Measurements from ENCODE around the gene DHX34.

The DHX34 gene

DNA sequence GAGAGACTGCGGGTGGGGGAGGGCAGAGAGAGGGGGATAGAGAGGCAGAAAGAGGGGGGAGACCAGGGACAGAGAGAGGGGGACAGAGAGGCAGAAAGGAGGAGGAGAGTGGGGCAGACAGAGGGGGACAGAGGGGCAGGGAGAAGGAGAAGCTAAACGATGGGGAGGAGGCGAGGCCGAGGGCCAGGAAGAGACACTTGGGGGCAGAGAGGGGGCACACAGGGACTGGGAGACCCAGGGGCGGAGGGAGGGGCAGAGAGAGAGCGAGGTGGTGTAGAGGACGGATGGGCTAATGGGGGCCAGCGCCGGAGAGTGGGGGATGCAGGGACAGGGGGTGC lies 69.5 kb downstream of the DHX34 start:
- no peak for DNase-seq

DNA sequence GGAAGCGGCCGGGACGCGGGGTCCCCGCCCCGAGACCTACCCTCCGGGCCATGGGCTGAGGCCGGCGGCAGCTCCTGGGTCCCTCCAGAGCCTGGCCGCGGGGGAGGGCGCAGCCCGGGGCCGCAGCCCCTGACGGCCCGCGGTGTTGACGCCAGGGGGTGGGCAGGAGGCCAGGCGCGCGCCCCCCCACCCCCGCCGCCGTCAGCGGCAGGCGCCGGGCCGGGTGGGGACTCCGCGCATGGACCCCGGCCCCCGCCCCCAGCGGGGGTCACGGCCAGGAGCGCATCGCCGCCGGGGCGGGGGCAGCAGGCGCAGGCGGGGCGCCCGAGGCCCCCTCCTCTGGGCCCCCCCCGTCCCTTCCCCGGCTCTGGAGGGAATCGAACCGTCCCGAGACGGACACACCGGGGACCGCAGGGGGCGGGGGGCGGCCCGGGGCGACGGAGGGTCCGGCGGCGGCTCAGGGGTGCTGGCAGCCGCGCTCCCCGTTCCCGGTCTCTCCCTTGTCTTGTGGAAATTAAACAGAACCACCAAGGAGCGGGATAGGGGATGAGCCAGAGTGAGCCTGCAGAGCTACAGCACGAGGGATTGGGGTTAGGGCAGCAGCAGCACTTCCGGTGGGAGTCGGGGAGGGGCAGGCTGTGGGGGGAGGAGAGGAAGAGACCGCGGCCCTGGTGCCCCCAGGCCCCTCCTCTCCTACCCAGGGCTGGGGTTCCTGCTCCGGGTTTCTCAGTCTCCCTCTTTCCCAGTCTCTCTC lies 70.1 kb downstream of the DHX34 start, which contains the start of gene MEIS3:
Gene MEIS3 (minus strand): TSS at position 498 of the 754 bp plus-strand sequence. CDS start 446 bp downstream, at position 52.
- DNase-seq, result no peak

DNA sequence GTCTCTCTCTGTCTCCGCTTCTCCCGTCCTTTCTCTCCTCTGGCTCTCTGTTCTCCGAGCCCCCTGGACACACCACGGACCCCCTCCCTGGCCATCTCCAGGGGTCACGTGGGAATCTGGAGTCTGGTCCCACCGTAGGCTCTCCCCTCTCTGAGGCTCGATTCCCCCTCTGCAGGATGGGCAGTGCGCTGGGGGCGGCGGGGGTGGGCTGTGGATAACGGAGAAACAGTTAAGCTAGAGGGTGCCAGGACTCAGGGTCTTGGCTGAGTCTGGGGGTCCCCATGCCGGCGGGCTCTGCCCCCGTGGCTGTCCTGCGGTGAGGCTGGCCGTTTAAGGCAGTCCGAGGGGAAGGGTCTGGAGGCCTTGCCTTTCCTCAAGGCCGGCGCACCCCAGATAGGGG lies 70.7 kb downstream of the DHX34 start:
- DNase-seq, result no peak

DNA sequence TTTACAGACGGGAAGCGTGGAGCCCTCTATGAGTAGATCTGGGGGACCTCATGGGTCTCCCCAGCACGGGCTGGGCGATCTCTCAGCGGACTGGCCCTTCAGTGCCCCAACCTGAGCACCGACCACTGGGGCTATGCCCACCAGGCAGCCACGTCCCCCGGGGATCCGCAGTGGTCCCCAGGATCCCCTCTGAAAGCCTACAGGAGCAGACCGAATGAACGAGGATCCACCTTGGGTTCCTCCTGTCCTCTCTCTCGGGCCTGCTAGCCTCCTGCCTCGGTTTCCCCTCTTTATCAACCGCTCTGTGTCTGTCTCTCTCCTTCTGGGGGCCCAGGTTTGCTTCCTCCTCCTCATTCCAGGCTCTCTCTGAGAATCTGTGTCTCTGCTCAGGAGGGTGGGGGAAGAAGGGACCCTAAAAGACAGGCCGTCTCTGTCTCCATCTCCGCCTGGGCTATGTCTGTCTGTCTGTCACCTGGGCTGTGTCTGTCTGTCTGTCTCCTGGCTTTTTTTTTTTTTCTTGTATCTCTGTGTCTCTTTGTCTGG lies 72.2 kb downstream of the DHX34 start:
- DNase-seq, result no peak

DNA sequence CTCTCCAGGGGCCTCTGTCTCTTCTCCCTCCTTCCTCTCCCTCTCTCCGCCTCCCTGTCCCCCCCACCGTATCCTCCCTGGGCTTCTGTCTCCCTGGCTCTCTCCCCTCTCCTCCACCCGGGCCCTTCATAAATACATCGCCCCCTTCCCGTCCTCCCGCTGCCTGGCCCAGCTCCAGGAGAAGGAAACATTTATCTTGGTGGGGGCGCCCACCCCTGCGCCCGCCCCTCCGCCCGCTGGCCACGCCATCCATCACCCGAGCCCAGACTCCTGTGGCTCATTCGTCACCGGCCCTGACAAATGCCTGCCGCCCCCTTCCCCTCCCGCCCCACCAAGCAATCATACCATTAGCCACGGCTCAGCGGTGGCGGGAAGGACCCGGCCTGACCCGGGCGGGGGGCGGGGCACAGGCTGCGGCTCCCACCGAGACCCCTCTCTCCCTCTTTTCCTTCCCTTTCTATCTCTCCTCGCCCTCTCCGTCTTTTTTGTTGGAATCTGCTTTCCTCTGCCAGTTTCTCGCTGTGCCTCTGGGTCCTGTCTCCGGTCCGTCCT lies 72.8 kb downstream of the DHX34 start:
- DNase-seq, result no peak

DNA sequence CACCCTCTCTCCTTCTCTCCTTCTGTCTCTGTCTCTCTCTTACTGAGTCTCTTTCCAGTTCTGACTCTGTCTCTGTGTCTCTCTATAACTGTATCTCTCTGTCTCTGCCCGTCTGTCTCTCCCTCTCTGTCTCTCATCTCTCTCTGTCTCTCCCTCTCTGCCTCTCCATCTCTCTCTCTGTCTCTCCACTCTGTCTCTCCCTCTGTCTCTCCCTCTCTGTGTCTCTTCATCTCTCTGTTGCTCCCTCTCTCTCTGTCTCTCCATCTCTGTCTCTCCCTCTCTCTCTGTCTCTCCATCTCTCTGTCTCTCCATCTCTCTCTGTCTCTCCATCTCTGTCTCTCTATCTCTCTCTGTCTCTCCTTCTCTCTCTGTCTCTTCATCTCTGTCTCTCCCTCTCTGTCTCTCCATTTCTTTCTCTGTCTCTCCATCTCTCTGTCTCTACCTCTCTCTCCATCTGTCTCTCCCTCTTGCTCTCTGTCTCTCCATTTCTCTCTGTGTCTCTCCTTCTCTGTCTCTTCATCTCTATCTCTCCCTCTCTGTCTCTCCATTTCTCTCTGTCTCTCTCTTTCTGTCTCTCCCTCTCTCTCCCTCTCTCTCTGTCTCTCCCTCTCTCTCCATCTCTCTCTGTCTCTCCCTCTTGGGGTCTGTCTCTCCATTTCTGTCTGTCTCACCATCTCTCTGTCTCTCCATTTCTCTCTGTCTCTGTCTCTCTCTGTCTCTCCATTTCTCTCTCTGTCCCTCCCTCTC lies 73.5 kb downstream of the DHX34 start:
- DNase-seq, result no peak

DNA sequence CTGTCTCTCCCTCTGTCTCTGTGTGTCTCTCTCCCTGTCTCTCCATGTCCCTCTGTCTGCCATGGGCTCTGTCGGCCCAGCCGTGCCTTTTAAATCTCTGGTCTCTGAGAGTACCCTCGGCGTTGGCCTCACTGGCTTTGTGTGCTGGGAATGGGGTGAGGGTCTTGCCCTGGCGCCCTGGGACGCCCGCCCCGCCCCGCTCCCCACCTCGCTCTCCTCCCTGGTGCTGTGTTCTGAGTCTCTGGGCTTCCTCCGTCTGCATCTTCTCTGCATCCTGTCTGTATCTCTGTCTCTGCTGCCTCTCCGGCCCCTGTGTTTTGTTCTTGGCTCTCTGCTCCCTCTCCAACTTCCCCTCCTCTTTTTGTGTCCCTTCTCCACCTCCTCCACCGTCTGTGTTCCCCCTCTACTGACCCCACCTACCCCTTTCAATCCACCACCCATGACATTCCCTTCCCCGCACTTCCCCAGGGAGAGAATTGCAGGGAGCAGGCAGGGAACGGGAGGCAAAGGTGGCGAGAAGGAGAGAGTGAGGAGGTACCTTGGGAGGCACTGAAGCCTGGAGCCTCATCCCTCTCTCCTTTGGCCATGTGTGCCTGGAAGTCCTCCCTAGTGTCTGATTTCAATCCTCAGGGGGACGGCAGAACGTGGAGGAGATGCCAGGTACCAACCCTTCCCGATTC lies 74.2 kb downstream of the DHX34 start:
- DNase-seq, result no peak

DNA sequence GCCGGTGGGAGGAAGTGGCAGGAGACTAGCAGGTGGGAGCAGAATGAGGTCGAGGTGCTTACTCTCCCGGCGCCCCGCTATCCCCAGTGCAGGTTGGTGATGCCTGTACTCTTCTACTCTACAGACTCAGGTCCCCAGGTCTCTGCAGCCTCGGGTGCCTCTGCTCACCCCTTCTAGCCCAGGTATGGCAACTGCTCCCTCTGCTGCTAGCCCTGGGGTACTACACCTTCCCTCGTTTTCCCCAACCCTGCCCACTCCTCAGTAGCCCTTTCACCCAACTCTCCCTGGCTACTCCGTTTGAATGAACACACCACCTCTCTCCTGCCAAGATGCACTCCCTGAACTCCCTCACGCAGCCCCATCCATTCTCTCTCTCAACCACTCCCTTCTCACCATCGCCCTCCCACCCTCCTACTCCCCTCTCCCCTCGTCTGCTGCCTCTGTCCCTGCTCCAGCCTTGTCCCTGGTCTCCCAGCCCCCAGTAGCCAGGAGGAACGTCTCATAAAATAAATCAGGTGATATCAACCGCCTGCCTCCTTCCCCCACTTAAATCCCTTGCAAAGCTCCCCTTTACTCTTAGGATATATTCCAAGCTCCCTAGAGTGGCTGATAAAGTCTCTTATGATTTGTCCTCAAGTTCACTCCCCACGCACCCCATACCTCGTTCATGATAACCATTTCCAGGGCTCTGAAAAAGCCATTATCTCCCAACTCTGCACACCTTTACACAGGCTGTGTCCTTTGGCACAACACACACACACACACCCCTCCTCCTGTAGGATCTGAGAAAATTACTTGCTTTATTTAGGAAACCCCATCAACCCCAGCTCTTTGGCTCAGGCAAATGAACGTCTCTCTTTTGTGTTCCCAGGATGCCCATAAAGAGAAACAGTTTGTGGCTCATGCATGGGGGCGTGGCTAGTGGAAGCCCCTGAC lies 78.4 kb downstream of the DHX34 start:
- peak; percentile 63 for DNase-seq

DNA sequence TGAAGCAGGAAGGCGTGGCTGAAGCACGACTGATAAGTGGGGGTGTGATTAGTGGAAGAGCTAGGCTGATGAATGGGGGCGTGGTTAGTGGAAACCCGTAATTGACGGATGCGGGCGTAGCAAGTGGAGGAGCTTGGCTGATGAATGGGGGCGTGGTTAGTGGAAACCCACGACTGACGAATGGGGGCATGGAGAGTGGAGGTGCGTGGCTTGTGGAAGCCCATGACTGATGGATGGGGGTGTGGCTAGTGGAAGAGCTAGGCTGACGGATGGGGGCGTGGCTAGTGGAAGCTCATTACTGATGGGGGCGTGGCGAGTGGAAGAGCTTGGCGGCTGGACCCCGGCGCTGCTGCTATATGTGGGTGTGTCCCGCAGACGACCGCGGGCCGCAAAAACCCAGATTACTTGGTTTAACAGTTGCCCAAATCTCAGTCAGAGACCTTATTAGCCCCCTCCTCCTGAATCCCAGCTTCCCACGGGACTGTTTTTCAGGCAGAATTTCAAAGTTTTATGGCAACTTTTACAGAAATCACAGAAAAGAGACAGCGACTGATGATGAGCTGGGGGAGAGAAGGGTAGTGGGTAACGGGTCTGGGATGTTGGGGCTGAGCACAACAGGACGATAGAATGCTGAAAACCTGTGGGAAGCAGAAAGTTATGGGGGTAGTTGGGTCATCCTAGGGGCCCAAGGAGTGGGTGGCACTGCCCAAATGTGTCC lies 79.2 kb downstream of the DHX34 start:
- peak; percentile 81 for DNase-seq

DNA sequence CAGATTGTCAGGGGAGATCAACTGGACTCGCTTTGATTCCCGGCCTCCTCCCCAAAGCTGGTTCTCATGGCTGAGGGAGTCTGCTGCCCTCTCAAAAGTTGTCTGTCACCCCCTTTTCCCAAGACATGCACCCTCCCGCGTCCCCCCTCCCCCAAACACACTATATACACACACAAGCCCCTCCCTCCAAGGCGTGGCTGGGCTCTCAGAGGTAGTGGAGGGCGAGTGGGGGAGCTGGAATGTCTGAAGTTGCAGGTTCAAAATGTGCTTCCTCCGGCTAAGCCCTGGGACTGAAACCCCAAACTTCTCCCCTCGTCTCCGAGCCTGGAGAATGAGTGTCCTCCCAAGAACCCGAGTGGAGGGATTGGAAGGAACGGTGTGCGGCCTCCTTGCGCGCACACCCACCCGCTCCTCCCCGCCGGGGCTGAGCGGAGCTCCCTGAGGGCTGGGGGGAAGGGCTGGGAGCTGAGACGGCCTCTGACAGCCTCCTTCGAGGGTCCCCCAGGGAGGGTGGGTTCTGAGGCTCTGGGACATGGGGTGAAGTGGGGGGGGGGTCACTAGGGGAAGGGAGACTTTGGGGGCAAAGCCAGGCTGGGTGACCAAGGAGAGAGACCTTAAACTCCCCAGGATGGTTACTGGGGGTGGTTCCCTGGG lies 80.2 kb downstream of the DHX34 start:
- DNase-seq, result no peak

DNA sequence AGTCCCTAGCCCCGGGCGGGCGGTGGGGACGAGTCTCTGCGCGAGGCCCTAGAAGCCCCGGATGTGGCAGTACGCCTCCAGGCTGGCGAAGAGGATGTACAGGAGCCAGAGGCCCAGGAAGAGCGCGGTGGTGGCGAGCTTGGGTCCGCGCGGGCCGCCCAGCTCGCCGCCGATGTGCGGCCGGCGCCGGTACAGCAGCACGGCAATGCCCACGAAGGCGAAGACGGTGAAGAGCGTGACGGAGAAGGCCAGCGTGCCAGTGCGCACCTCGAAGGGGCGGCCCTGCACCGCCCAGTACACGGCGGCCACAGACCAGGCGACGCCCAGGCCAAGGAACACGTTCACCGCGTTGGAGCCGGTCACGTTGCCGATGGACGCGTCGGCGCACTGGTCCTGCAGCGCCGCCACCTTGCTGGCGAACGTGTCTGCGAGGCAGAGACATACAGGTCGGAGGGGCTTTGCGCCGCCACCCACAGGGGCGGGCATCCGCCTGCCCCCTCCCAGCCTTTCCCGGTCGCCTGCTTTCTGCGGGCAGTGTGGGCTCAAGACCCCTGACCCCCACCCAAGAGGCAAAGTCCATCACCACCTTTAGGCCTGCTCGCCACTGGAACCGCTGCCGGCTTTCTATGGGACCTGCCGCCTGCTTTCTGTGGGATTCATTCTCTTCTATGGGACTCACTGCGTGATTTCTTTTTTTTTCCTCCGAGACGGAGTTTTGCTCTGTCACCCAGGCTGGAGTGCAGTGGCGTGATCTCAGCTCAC lies 81.1 kb downstream of the DHX34 start:
- peak; percentile 44 for DNase-seq

DNA sequence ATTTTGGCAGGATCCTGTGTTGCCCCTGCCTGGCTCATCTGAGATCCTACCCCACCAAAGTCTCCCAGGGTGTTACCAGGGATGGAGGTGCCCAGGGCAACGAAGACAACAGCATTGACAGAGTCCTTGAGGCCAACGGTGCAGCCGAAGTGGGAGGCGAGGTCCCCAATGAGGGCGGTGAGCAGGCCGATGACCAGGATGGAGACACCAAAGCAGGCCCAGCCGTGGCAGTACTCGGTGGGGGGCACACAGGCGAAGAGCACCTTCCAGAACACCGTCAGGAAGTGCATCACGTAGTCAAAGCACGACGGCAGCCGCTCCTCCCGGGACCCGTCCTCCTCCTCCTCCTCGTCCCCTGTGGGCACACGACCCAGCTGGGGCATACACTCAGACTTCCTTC lies 83.0 kb downstream of the DHX34 start:
- DNase-seq, result no peak
